Neuron (in vitro differentiated cells): ENCODE data around the gene CTNNB1.

Source experiments
- H2AFZ ChIP-seq: one replicate; pipeline ENCODE4 v1.6.1; 2013; ENCODE audit warnings: low read depth, mild to moderate bottlenecking, inconsistent platforms, low read length, moderate library complexity
- H3K27me3 ChIP-seq: one replicate; pipeline ENCODE4 v1.6.1; 2013; ENCODE audit warnings: low read length; ENCODE audit not compliant: insufficient read depth
- H3K36me3 ChIP-seq: one replicate; pipeline ENCODE4 v1.6.1; 2013; ENCODE audit warnings: low read length; ENCODE audit not compliant: insufficient read depth
- H3K4me1 ChIP-seq: one replicate; pipeline ENCODE4 v1.6.1; 2013; ENCODE audit warnings: low read length; ENCODE audit not compliant: insufficient read depth
- H3K4me3 ChIP-seq: 2 replicates; pipeline ENCODE4 v1.5.1; 2013; ENCODE audit warnings: mild to moderate bottlenecking, low read length, moderate library complexity
- H3K9me3 ChIP-seq: one replicate; pipeline ENCODE4 v1.6.1; 2013; ENCODE audit warnings: low read length

CTNNB1 gene

DNA sequence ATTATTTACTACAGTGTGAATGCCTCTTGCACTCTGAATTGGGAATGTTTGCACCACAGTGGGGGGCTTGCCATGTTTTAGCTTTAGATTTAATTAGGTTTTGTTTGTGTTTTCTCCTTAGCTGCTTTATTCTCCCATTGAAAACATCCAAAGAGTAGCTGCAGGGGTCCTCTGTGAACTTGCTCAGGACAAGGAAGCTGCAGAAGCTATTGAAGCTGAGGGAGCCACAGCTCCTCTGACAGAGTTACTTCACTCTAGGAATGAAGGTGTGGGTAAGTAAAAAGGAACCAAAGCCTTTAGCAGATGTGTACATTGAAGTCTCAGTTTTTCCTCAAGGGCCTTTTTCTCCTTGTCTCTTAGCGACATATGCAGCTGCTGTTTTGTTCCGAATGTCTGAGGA, 36.9 kb downstream of the CTNNB1 start:
- Histone ChIP-seq H2AFZ (no peak overlapping the region), H3K4me3 (no peak overlapping the region), H3K27me3 (no peaks in the 10 kb centered on the region), H3K4me1 (peaks cover 14% of the 10 kb centered on the region), H3K36me3 (peaks cover 99% of the 10 kb centered on the region), H3K9me3 (no peaks in the 10 kb centered on the region)

DNA sequence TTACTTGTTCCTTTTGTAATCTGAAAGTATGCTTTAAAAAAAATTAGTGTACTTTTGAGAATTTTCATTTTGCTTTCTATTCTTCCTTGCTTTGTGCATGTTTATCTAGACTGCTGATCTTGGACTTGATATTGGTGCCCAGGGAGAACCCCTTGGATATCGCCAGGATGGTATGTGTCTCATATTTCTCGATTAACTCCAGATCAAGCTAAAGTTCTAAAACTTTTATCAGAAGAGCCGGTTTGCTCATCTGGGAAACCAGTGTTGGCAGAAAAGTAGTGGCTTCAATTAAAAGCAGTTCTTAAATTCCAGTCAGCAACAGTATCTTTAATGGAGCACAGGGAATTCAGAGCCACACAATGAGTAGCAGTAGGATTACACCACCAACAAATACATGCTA, 38.6 kb downstream of the CTNNB1 start:
- no peak overlapping the region for H3K4me3 ChIP-seq
- no peaks in the 10 kb centered on the region for H3K27me3 ChIP-seq
- peaks cover 99% of the 10 kb centered on the region for H3K36me3 ChIP-seq
- H3K4me1 ChIP-seq, result peaks cover 14% of the 10 kb centered on the region
- no peak overlapping the region for H2AFZ ChIP-seq
- no peaks in the 10 kb centered on the region for H3K9me3 ChIP-seq

DNA sequence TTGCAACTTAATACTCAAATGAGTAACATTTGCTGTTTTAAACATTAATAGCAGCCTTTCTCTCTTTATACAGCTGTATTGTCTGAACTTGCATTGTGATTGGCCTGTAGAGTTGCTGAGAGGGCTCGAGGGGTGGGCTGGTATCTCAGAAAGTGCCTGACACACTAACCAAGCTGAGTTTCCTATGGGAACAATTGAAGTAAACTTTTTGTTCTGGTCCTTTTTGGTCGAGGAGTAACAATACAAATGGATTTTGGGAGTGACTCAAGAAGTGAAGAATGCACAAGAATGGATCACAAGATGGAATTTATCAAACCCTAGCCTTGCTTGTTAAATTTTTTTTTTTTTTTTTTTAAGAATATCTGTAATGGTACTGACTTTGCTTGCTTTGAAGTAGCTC, 40.3 kb downstream of the CTNNB1 start:
- no peak overlapping the region for H3K4me3 ChIP-seq
- H2AFZ ChIP-seq, result no peak overlapping the region
- peaks cover 14% of the 10 kb centered on the region for H3K4me1 ChIP-seq
- peaks cover 84% of the 10 kb centered on the region for H3K36me3 ChIP-seq
- H3K27me3 ChIP-seq, result no peaks in the 10 kb centered on the region
- no peaks in the 10 kb centered on the region for H3K9me3 ChIP-seq

DNA sequence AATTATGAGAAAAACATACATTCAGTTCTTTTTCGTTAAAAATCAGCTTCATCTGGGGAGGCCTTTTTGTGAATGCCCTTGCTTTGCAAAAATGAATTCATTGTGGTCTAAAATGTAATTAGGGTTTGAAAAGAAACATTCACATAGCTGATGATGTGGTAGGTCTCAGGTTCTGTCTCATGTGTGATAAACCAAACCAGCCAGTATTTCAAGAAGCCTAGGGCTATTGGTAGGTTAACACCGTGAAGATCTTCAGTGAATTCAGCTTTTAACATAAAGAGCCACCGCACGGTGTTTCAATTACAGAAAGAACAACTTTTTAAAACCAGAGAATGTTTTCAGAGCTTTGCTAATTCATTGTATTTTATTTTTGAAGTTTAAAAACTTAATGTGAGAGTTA, 41.9 kb downstream of the CTNNB1 start:
- Histone ChIP-seq H3K36me3 (peaks cover 75% of the 10 kb centered on the region), H2AFZ (no peak overlapping the region), H3K4me3 (no peak overlapping the region), H3K27me3 (no peaks in the 10 kb centered on the region), H3K9me3 (no peaks in the 10 kb centered on the region), H3K4me1 (peaks cover 4% of the 10 kb centered on the region)

DNA sequence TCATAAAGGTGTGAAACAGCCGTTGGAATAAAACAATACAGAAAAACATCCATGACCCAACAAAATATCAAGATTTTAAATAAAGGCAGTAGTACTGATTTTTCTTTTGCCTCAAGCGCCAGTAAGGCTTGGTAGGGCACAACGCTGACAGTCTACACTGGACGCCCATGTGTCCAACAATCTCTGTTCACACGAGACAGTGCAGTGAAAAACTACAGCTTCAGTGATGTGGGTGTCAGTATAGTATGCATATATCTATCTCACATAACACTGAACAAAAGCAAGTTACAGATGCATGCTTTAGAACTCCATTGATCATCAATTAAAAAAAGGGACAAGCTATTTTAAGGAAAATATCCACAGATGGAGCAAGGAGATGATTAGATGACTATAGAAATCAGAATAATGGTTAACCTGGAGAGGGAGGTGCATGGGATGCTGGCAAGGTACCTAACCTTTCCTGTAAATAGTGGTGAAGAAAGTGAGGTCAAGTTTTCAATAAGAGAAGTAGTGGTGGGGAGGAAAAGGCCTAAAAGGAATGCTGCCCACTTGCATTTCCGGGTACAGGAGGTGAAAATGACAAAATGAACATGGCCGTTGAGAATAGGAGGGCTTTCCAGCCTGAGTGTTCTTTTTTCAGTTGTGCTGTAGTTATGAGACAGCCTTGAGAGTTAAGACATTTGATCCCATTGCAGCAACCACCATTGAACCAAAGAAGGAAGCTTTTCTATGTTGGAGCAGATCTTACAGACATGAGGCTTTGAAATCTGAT, 42.7 kb downstream of the CTNNB1 start:
- peaks cover 66% of the 10 kb centered on the region for H3K36me3 ChIP-seq
- no peaks in the 10 kb centered on the region for H3K9me3 ChIP-seq
- no peak overlapping the region for H2AFZ ChIP-seq
- no peaks in the 10 kb centered on the region for H3K27me3 ChIP-seq
- no peak overlapping the region for H3K4me3 ChIP-seq
- H3K4me1 ChIP-seq, result peaks cover 4% of the 10 kb centered on the region

DNA sequence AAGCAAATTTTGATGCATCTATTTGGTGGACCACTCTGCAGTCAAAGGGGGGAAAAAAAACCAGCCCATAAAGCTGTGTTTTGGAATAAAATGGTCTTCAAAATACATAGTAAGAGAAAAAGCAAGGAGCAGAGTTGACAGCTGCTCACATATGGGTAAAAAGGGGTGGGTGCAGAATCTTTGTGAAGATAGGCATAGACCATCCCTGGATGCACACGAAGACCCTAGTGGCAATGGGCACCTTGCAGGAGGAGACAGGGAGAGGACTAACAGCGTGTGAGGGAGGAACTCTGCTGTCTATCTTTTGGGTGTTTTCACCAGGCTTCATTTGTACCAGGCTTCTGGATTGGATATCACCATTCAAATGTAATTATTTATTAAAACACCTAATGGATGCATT, 43.9 kb downstream of the CTNNB1 start:
- Histone ChIP-seq H3K9me3 (no peaks in the 10 kb centered on the region), H2AFZ (no peak overlapping the region), H3K4me3 (no peak overlapping the region), H3K27me3 (no peaks in the 10 kb centered on the region), H3K36me3 (peaks cover 54% of the 10 kb centered on the region), H3K4me1 (peaks cover 13% of the 10 kb centered on the region)

DNA sequence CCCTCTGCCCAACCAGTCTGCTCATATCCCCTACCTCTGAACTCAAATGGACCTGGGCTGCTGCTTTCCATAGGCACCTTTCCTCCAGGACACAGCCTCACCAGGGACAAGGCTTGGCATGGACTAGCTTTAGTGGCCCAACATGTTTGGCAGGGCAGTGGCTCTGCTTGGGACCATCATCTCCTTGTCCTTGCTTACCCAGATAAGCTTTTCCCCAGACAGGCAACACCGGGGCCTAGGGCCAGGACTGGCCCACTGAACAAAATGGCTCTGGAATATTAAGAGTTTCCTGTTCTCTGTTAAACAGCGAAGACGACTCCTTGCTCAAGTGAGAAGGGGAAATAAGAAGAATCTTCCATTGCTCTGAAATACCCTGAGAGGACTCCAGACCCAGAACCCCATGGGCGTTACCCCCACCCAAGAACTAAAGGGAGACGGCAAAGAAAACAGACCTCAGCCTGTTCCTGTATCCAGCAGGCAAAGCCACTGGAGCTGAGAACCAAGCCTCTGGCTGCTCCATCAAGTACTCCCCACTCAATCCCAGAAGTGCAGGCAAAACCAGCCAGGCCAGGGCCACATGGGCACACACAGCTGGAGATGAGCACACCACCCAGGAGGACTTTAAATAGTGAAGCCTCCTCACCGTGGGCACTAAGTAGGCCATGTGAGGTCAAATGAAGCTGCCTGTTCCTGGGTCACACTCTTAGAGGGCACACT, 45.5 kb downstream of the CTNNB1 start:
- Histone ChIP-seq H2AFZ (no peak overlapping the region), H3K27me3 (no peaks in the 10 kb centered on the region), H3K36me3 (peaks cover 38% of the 10 kb centered on the region), H3K4me1 (peaks cover 13% of the 10 kb centered on the region), H3K9me3 (no peaks in the 10 kb centered on the region), H3K4me3 (no peak overlapping the region)

DNA sequence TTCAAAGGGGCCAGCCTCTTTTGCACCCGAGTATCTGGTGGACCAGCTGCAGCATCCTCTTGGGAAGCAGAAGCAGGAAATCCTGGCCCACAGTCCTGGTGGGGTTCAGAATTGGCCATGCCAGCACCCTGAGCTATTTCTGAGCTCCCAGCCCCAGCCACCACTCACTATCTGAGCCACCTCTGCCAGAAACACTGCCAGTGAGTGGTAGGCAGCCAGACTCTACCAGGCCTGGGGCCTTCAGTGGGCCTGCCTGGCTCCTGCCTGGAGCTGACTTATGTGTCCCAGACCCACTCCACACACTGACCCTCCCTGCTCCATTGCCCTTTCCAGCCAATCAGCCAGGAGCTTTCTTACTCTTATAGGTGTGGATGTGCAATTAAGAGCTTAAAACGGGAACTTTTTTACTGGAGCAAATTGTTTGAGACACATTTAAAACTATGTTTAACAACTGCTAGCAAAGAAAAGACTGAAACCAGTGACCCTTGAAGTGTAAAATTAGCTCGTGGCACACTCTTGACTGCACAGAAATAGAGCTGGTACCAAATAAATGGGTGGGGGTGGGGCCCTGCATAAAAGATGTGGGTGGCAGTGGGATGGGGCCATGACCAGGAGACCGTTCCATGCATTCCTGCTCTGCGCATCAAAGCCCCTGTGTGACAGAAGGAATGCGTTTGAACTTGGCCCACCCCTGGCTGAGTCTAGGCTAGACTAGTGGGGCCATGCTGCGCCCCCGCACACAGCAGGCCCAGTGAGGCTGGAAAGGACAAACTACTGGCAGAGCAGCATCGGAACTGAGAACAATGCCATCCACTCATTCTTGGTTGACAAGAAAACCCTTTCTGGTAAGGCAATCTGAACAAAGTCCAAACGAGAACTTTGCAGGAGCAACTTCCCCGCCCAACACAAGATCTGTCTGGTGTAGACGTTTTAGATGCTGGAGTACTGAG, 48.0 kb downstream of the CTNNB1 start:
- Histone ChIP-seq H3K36me3 (peaks cover 14% of the 10 kb centered on the region), H3K27me3 (no peaks in the 10 kb centered on the region), H3K9me3 (no peaks in the 10 kb centered on the region), H2AFZ (no peak overlapping the region), H3K4me3 (no peak overlapping the region), H3K4me1 (peaks cover 13% of the 10 kb centered on the region)

DNA sequence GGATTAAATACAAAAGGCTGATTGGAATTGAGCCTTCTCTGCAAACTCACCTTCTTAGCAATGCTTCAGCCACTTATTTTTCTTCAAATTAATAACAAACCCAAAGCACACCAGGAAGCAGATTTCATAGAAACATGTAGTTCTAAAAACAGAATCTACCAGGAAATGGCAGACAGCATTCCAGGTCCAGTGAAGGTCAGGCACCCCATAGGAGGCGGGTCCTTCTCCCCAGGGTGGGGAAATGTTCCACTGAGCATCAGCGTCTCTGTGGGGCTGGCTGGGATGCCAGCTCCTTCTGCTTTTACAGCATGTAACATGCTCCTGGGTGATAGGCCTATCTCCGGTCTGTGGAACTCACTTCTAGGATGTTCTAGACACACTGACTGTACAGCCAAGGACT, 49.2 kb downstream of the CTNNB1 start:
- Histone ChIP-seq H3K9me3 (no peaks in the 10 kb centered on the region), H2AFZ (no peak overlapping the region), H3K4me1 (peaks cover 13% of the 10 kb centered on the region), H3K27me3 (no peaks in the 10 kb centered on the region), H3K4me3 (no peak overlapping the region), H3K36me3 (peaks cover 6% of the 10 kb centered on the region)

DNA sequence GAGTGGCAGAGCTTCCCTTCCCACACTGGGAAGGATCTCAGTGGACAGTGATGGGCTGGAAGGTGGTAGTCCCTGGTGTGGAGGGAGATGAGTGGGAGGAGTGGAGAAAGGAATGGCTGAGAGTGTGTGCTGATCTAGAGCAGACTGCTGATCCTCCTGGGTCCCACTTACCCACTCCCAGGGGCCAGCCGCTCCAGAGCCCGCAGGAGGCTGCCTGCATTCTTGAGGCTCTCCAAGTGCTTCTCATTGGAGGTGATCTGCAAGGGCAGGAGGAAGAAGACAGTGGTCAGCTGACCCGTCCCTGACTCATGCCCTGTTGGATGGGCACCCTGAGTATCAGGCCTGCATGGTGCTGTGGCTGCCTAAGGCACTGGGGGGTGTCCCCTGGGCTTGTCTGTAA, 50.0 kb downstream of the CTNNB1 start:
- Histone ChIP-seq H3K36me3 (peaks cover 6% of the 10 kb centered on the region), H3K4me3 (no peak overlapping the region), H3K9me3 (no peaks in the 10 kb centered on the region), H2AFZ (no peak overlapping the region), H3K4me1 (peaks cover 13% of the 10 kb centered on the region), H3K27me3 (no peaks in the 10 kb centered on the region)

DNA sequence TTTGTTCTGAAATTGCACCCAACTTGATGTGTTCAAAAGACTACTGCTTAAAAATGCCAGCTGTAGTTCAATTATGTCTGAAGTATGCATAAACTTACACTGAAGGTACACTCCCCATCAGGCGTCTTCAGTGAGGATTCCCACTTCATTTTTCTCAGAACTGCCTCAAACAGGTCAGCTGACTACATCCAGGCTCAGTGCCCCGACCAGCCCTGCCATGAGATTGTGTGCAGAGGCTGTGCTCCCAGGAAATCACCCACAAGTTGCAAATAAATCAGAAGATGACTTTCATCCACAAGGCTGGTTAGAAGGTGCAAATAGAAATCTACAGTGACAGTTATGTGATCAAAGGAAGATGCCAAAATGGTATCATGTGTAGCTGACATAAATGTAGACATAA, 51.5 kb downstream of the CTNNB1 start:
- no peaks in the 10 kb centered on the region for H3K27me3 ChIP-seq
- no peak overlapping the region for H2AFZ ChIP-seq
- no peaks in the 10 kb centered on the region for H3K36me3 ChIP-seq
- H3K4me3 ChIP-seq, result no peak overlapping the region
- peaks cover 13% of the 10 kb centered on the region for H3K4me1 ChIP-seq
- no peaks in the 10 kb centered on the region for H3K9me3 ChIP-seq

DNA sequence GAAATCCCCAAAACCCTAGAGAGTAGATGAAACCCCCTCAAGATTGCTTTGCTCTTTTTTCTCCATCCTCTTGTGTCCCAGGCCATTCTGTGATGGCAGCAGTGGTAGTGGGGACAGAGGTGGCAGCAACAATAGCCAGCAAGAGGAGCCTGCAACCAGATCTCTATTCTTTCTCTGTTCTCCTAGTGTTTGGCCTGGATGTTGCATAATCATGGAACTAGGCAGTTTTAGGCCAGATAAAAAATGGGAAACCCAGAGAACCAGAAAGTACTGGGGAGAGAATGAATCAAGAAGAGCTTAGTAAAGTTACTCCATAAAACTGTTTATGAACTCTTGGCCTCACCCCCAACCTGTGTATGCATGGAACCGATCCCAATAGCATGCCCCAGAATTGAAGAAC, 52.3 kb downstream of the CTNNB1 start:
- H3K4me1 ChIP-seq, result peaks cover 13% of the 10 kb centered on the region
- H2AFZ ChIP-seq, result no peak overlapping the region
- no peaks in the 10 kb centered on the region for H3K9me3 ChIP-seq
- H3K27me3 ChIP-seq, result no peaks in the 10 kb centered on the region
- H3K36me3 ChIP-seq, result no peaks in the 10 kb centered on the region
- no peak overlapping the region for H3K4me3 ChIP-seq

DNA sequence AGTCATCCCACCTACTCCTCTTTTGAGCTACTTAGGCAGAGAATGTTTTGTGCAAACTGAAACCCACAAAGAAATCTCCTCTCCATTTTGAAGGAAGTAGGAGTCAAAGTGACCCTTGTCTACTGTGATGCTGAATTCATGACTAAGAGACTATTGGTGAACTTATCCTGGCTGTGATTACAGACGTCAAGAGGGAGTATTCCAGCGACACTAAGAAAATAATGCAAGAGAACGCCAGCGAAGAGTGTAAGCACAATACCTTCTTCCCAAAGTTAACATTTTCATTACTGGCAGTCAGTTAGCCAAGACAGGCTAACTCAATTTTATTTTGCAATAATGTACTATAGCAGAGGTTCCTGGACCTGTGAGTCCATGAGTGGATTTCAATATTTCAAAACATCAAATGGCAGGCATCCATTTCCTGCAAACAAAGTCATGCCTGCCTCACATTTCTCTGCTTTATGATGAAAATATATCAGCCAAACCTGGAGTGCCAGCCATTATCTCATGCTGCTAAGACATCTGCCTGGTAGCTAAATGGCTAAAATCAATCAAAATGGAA, 59.0 kb downstream of the CTNNB1 start:
- Histone ChIP-seq H3K27me3 (no peaks in the 10 kb centered on the region), H3K4me1 (no peaks in the 10 kb centered on the region), H3K36me3 (no peaks in the 10 kb centered on the region), H2AFZ (no peak overlapping the region), H3K4me3 (no peak overlapping the region), H3K9me3 (no peaks in the 10 kb centered on the region)
